Activated CD4-positive, alpha-beta T cell treated with anti-CD3 and anti-CD28 coated beads for 1 hour (primary cell): Measurements from ENCODE around the gene FBXO9.

ENCODE experiments used
- DNase-seq: peaks from one replicate; pipeline ENCODE4 v3.0.0-alpha.2; 2020

The FBXO9 gene

GRCh38 chr6:53095716-53096115, 30.5 kb downstream of the FBXO9 start:
- DNase-seq: no peak

- DNase-seq: no peak
Observed at GRCh38 chr6:53100561-53100960, 35.4 kb downstream of the FBXO9 start.

- DNase-seq: no peak
Observed at GRCh38 chr6:53101006-53101405, 35.8 kb downstream of the FBXO9 start.

- no peak for DNase-seq
Observed at GRCh38 chr6:53103993-53104675, 38.9 kb downstream of the FBXO9 start.

- DNase-seq: no peak
Observed at GRCh38 chr6:53104916-53105315, 39.7 kb downstream of the FBXO9 start.

GRCh38 chr6:53107091-53107490, 41.9 kb downstream of the FBXO9 start:
- DNase-seq: no peak

GRCh38 chr6:53109612-53110011, 44.4 kb downstream of the FBXO9 start:
- no peak for DNase-seq

- DNase-seq: no peak
Observed at GRCh38 chr6:53111865-53112264, 46.7 kb downstream of the FBXO9 start.

- DNase-seq: no peak
Observed at GRCh38 chr6:53112404-53112803, 47.2 kb downstream of the FBXO9 start.

- DNase-seq: no peak
Observed at GRCh38 chr6:53112871-53113270, 47.7 kb downstream of the FBXO9 start.

GRCh38 chr6:53113742-53114141, 48.5 kb downstream of the FBXO9 start:
- DNase-seq: no peak

GRCh38 chr6:53115113-53115512, 49.9 kb downstream of the FBXO9 start:
- no peak for DNase-seq

GRCh38 chr6:53115741-53116140, 50.5 kb downstream of the FBXO9 start:
- DNase-seq: no peak

- DNase-seq: no peak
Observed at GRCh38 chr6:53119349-53119748, 54.1 kb downstream of the FBXO9 start.

GRCh38 chr6:53119772-53120409, 54.7 kb downstream of the FBXO9 start:
- no peak for DNase-seq

GRCh38 chr6:53124131-53124800, 59.1 kb downstream of the FBXO9 start:
- DNase-seq: no peak

GRCh38 chr6:53125276-53125675, 60.1 kb downstream of the FBXO9 start:
- DNase-seq: no peak

- no peak for DNase-seq
Observed at GRCh38 chr6:53128842-53129241, 63.6 kb downstream of the FBXO9 start.

GRCh38 chr6:53130569-53131290, 65.5 kb downstream of the FBXO9 start:
- DNase-seq: no peak

GRCh38 chr6:53133961-53134360, 68.8 kb downstream of the FBXO9 start:
- no peak for DNase-seq

GRCh38 chr6:53134601-53135235, 69.5 kb downstream of the FBXO9 start:
- no peak for DNase-seq

GRCh38 chr6:53136000-53136609, 70.9 kb downstream of the FBXO9 start:
- no peak for DNase-seq
